T1000 (cell line): ENCODE results near the gene PRPF40A.
"Not testable (repeated sequence)": the region's sequence is repeated elsewhere in the genome, so short reads cannot be mapped to it uniquely, and the experiment has no call there.

ENCODE experiments used
- DNase-seq: peaks from one replicate; lab custom pipeline; 2025; ENCODE audit warnings: mixed read lengths; lab: John Stamatoyannopoulos, UW

The PRPF40A gene

GRCh38 chr2:152717228-152718075 is at the start of gene PRPF40A:
Gene PRPF40A (minus strand): TSS chr2:152717461. CDS start chr2:152717439, 22 bp downstream.
- DNase-seq: peak; percentile 95

GRCh38 chr2:152766928-152767327 is 49.7 kb upstream of the PRPF40A start:
- DNase-seq: no peak

- no peak for DNase-seq
Measured at GRCh38 chr2:152763651-152764050, 46.4 kb upstream of the PRPF40A start.

GRCh38 chr2:152763208-152763607 is 45.9 kb upstream of the PRPF40A start:
- DNase-seq: not testable (repeated sequence)

GRCh38 chr2:152762202-152762601 is 44.9 kb upstream of the PRPF40A start:
- DNase-seq: no peak

- DNase-seq: no peak
Measured at GRCh38 chr2:152761214-152761613, 44.0 kb upstream of the PRPF40A start.

GRCh38 chr2:152759290-152760072 is 42.2 kb upstream of the PRPF40A start:
- no peak for DNase-seq

- DNase-seq: no peak
Measured at GRCh38 chr2:152755029-152755428, 37.8 kb upstream of the PRPF40A start.

- not testable (repeated sequence) for DNase-seq
Measured at GRCh38 chr2:152747751-152748150, 30.5 kb upstream of the PRPF40A start.

GRCh38 chr2:152743002-152743401 is 25.7 kb upstream of the PRPF40A start:
- no peak for DNase-seq

- no peak for DNase-seq
Measured at GRCh38 chr2:152740743-152741328, 23.6 kb upstream of the PRPF40A start.

- DNase-seq: not testable (repeated sequence)
Measured at GRCh38 chr2:152739705-152740104, 22.4 kb upstream of the PRPF40A start.

GRCh38 chr2:152738438-152738837 is 21.2 kb upstream of the PRPF40A start:
- DNase-seq: no peak

- DNase-seq: not testable (repeated sequence)
Measured at GRCh38 chr2:152737509-152737908, 20.2 kb upstream of the PRPF40A start.

GRCh38 chr2:152730591-152731333 is 13.5 kb upstream of the PRPF40A start:
- DNase-seq: no peak

GRCh38 chr2:152729844-152730243 is 12.6 kb upstream of the PRPF40A start:
- no peak for DNase-seq

- DNase-seq: no peak
Measured at GRCh38 chr2:152723918-152724317, 6.7 kb upstream of the PRPF40A start.

- not testable (repeated sequence) for DNase-seq
Measured at GRCh38 chr2:152722639-152723038, 5.4 kb upstream of the PRPF40A start.

- no peak for DNase-seq
Measured at GRCh38 chr2:152720794-152721193, 3.5 kb upstream of the PRPF40A start.

GRCh38 chr2:152718909-152719645 is 1.8 kb upstream of the PRPF40A start:
- no peak for DNase-seq
